PC-3 (cell line): ENCODE results near the gene MMD. TPM values are rescaled to one million over a fixed set of nuclear protein-coding genes. Genes with fewer than 3 reads are reported as not detected.
"Not testable (repeated sequence)": the region's sequence is repeated elsewhere in the genome, so short reads cannot be mapped to it uniquely, and the experiment has no call there.

ENCODE experiments used
- ATAC-seq: fragments of 200-7000 bp; cut with Tn5 transposase; 2 replicates; pipeline ENCODE4 v1.9.1; 2020; ENCODE audit warnings: mild to moderate bottlenecking, moderate library complexity
- BruUV-seq: library from RNA; stranded (reverse); fragments of 400-500 nt; replicated peaks from 2 replicates; lab custom pipeline; 2021; lab: Mats Ljungman, UMichigan
- CTCF ChIA-PET: fragments of 300-600 bp; sonication (Branson Sonifier 250); formaldehyde crosslinking; loops from one replicate; lab custom pipeline; 2022; ENCODE audit warnings: antibody characterized with exemption; lab: Charles Lee
- POLR2A ChIA-PET: fragments of 300-600 bp; sonication (Branson Sonifier 250); formaldehyde crosslinking; loops from one replicate; lab custom pipeline; 2022; ENCODE audit warnings: antibody characterized with exemption; ENCODE audit not compliant: unreplicated experiment; lab: Charles Lee
- DNase-seq: peaks from one replicate; pipeline ENCODE4 v3.0.0-alpha.2; 2015
- H2AFZ ChIP-seq: fragments of 300-600 bp; sonication (generic); 2 replicates; pipeline ENCODE4 v1.6.0; 2016; ENCODE audit warnings: antibody characterized with exemption, low read length
- H3F3A ChIP-seq: fragments of 300-600 bp; sonication (generic); one replicate; pipeline ENCODE4 v1.6.0; 2017; ENCODE audit warnings: antibody characterized with exemption, low read length, control low read depth, mild to moderate bottlenecking; ENCODE audit not compliant: unreplicated experiment
- H3K27ac ChIP-seq: fragments of 300-600 bp; sonication (generic); 2 replicates; pipeline ENCODE4 v1.5.1; 2016; ENCODE audit warnings: mild to moderate bottlenecking, low read length
- H3K27me3 ChIP-seq: fragments of 300-600 bp; sonication (generic); 2 replicates; pipeline ENCODE4 v1.6.1; 2016; ENCODE audit warnings: low read length, mixed read lengths
- H3K36me3 ChIP-seq: fragments of 300-600 bp; sonication (generic); 2 replicates; pipeline ENCODE4 v1.6.1; 2016; ENCODE audit warnings: low read depth, mixed run types, low read length, mixed read lengths
- H3K4me1 ChIP-seq: fragments of 300-600 bp; sonication (generic); 2 replicates; pipeline ENCODE4 v1.5.1; 2016; ENCODE audit warnings: low read length; ENCODE audit not compliant: insufficient read depth
- H3K4me2 ChIP-seq: fragments of 300-600 bp; sonication (generic); 2 replicates; pipeline ENCODE4 v1.6.0; 2016; ENCODE audit warnings: low read length
- H3K4me3 ChIP-seq: fragments of 300-600 bp; sonication (generic); 2 replicates; pipeline ENCODE4 v1.5.1; 2016; ENCODE audit warnings: mild to moderate bottlenecking, low read length, mixed read lengths
- H3K79me2 ChIP-seq: fragments of 300-600 bp; sonication (generic); 2 replicates; pipeline ENCODE4 v1.6.1; 2017; ENCODE audit warnings: low read length, mixed read lengths
- H3K9ac ChIP-seq: fragments of 300-600 bp; sonication (generic); 2 replicates; pipeline ENCODE4 v1.6.0; 2016; ENCODE audit warnings: mild to moderate bottlenecking, low read length
- H3K9me2 ChIP-seq: fragments of 300-600 bp; sonication (generic); replicated peaks from 2 replicates; pipeline ENCODE4 v1.6.1; 2016; ENCODE audit warnings: mixed run types, low read length, mixed read lengths
- H3K9me3 ChIP-seq: fragments of 300-600 bp; sonication (generic); 2 replicates; pipeline ENCODE4 v1.6.1; 2016; ENCODE audit warnings: low read length, mixed read lengths
- H4K20me1 ChIP-seq: fragments of 300-600 bp; sonication (generic); 2 replicates; pipeline ENCODE4 v1.6.1; 2016; ENCODE audit warnings: low read length, mixed read lengths
- CTCF ChIP-seq: fragments of 300-600 bp; sonication (generic); conservative IDR thresholded peaks from 2 replicates; pipeline ENCODE4 v1.5.1; 2017; ENCODE audit warnings: antibody characterized with exemption, low read depth, mild to moderate bottlenecking, low read length
- EZH2 ChIP-seq: fragments of 300-600 bp; sonication (generic); IDR thresholded peaks from one replicate; pipeline ENCODE4 v1.6.1; 2017; ENCODE audit warnings: antibody characterized with exemption, mild to moderate bottlenecking, low read length; ENCODE audit not compliant: unreplicated experiment
- EZH2phosphoT487 ChIP-seq: fragments of 300-600 bp; sonication (generic); IDR thresholded peaks from 2 replicates; pipeline ENCODE4 v1.6.1; 2018; ENCODE audit warnings: mild to moderate bottlenecking, antibody characterized with exemption, low read length, borderline replicate concordance
- intact Hi-C: fragments of 100-400 bp; cut with micrococcal nuclease; formaldehyde crosslinking; loops from 2 replicates; pipeline ENCODE4 v1.9.0; 2023
- total RNA-seq: library from RNA; depleted of rRNA; stranded (reverse); fragments of >200 nt; gene quantifications from 2 replicates; pipeline ENCODE4 v1.2.3, GENCODE V29; 2014

MMD gene
- total RNA-seq, 1 experiment from 2014 or later = 24.1 TPM

- no peak overlapping the region for H3K27ac ChIP-seq
- H3K4me3 ChIP-seq = no peak overlapping the region
- no peaks in the 10 kb centered on the region for H4K20me1 ChIP-seq
- ChIA-PET POLR2A (no interaction called here), CTCF (no interaction called here)
- H3K79me2 ChIP-seq = peaks cover 13% of the 10 kb centered on the region
- H3K4me2 ChIP-seq = no peak overlapping the region
- no peaks in the 10 kb centered on the region for H3K9me2 ChIP-seq
- DNase-seq = no peak
- H3K36me3 ChIP-seq = no peaks in the 10 kb centered on the region
- H2AFZ ChIP-seq = no peak overlapping the region
- intact Hi-C loops = loop anchor here (5.0 kb wide), 1 partner anchor 32 kb away; no protein-coding TSS in a partner anchor
- no peak for ATAC-seq
- no peaks in the 10 kb centered on the region for H3K9me3 ChIP-seq
- H3K4me1 ChIP-seq = peaks cover 14% of the 10 kb centered on the region
- H3K9ac ChIP-seq = no peak overlapping the region
- H3K27me3 ChIP-seq = peaks cover 14% of the 10 kb centered on the region
- TF ChIP-seq CTCF (no peak), EZH2phosphoT487 (no peak), EZH2 (no peak)
- BruUV-seq = no TSS peak
- no peaks in the 10 kb centered on the region for H3F3A ChIP-seq
These were observed 3.4 kb upstream of the MMD start for GRCh38 chr17:55424893-55425540.

- POLR2A ChIA-PET = no interaction called here
- H3K4me2 ChIP-seq = no peak overlapping the region
- intact Hi-C loops = loop anchor here (5.0 kb wide), 1 partner anchor 34 kb away; no protein-coding TSS in a partner anchor
- ATAC-seq (no peak), DNase-seq (no peak)
- peaks cover 17% of the 10 kb centered on the region for H3K4me1 ChIP-seq
- no TSS peak for BruUV-seq
- no peaks in the 10 kb centered on the region for H3K9me2 ChIP-seq
- no peaks in the 10 kb centered on the region for H3F3A ChIP-seq
- no peak for TF ChIP-seq EZH2phosphoT487
- TF ChIP-seq CTCF = no peak
- no peak for TF ChIP-seq EZH2
- CTCF ChIA-PET = no interaction called here
- no peak overlapping the region for H2AFZ ChIP-seq
- peaks cover 23% of the 10 kb centered on the region for H3K79me2 ChIP-seq
- no peaks in the 10 kb centered on the region for H3K36me3 ChIP-seq
- no peaks in the 10 kb centered on the region for H3K9me3 ChIP-seq
- H3K4me3 ChIP-seq = no peak overlapping the region
- no peaks in the 10 kb centered on the region for H4K20me1 ChIP-seq
- no peak overlapping the region for H3K9ac ChIP-seq
- H3K27me3 ChIP-seq = peaks cover 14% of the 10 kb centered on the region
- no peak overlapping the region for H3K27ac ChIP-seq
These were observed 1.9 kb upstream of the MMD start for GRCh38 chr17:55423535-55423934.

GRCh38 chr17:55422828-55423164 is 1.2 kb upstream of the MMD start:
- BruUV-seq, H2AFZ ChIP-seq, H3K4me3 ChIP-seq, POLR2A ChIA-PET, H3K36me3 ChIP-seq, H3K9me2 ChIP-seq, H4K20me1 ChIP-seq, DNase-seq, H3F3A ChIP-seq, H3K4me2 ChIP-seq, H3K9me3 ChIP-seq, H3K27ac ChIP-seq, H3K9ac ChIP-seq, ATAC-seq, CTCF ChIA-PET: not testable (repeated sequence)
- Histone ChIP-seq H3K79me2 (peaks cover 23% of the 10 kb centered on the region), H3K27me3 (peaks cover 14% of the 10 kb centered on the region), H3K4me1 (peaks cover 17% of the 10 kb centered on the region)
- intact Hi-C loops = loop anchor here (1.0 to 5.0 kb wide), 2 partner anchors 35 to 92 kb away; no protein-coding TSS in a partner anchor
